ENCODE results near the gene MYG1. TPM values are rescaled to one million over a fixed set of nuclear protein-coding genes. Genes with fewer than 3 reads are reported as not detected.

Gene MYG1
- total and polyA plus RNA-seq, 2 of the 13 experiments (the other 11 are each of a cell fraction or from before 2014, with no cell fraction given), result 38.6 to 58.0 TPM

- TF ChIP-seq, protein P1, sequence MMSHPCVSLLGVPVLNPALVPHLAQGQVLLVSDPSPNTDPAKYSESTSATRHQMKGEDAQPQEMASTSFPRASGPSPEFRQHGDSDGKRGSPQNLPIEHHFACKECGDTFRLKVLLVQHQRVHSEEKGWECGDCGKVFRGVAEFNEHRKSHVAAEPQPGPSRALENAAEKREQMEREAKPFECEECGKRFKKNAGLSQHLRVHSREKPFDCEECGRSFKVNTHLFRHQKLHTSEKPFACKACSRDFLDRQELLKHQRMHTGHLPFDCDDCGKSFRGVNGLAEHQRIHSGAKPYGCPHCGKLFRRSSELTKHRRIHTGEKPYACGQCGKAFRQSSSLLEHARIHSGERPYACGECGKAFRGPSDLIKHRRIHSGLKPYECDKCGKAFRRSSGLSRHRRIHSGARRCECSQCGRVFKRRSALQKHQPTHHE (CRISPR knock-in tag; IDR thresholded peaks at IDR 0.05; ENCODE audit: borderline replicate concordance), result no peak
- TF ChIP-seq, protein P2, sequence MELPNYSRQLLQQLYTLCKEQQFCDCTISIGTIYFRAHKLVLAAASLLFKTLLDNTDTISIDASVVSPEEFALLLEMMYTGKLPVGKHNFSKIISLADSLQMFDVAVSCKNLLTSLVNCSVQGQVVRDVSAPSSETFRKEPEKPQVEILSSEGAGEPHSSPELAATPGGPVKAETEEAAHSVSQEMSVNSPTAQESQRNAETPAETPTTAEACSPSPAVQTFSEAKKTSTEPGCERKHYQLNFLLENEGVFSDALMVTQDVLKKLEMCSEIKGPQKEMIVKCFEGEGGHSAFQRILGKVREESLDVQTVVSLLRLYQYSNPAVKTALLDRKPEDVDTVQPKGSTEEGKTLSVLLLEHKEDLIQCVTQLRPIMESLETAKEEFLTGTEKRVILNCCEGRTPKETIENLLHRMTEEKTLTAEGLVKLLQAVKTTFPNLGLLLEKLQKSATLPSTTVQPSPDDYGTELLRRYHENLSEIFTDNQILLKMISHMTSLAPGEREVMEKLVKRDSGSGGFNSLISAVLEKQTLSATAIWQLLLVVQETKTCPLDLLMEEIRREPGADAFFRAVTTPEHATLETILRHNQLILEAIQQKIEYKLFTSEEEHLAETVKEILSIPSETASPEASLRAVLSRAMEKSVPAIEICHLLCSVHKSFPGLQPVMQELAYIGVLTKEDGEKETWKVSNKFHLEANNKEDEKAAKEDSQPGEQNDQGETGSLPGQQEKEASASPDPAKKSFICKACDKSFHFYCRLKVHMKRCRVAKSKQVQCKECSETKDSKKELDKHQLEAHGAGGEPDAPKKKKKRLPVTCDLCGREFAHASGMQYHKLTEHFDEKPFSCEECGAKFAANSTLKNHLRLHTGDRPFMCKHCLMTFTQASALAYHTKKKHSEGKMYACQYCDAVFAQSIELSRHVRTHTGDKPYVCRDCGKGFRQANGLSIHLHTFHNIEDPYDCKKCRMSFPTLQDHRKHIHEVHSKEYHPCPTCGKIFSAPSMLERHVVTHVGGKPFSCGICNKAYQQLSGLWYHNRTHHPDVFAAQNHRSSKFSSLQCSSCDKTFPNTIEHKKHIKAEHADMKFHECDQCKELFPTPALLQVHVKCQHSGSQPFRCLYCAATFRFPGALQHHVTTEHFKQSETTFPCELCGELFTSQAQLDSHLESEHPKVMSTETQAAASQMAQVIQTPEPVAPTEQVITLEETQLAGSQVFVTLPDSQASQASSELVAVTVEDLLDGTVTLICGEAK (IDR thresholded peaks at IDR 0.05), result no peak
- TF ChIP-seq, protein P2 (CRISPR knock-in tag; IDR thresholded peaks at IDR 0.05), result 0 out of 2 replicates have a peak, but pooled peaks have one; percentile 2
- TF ChIP-seq, protein P3, sequence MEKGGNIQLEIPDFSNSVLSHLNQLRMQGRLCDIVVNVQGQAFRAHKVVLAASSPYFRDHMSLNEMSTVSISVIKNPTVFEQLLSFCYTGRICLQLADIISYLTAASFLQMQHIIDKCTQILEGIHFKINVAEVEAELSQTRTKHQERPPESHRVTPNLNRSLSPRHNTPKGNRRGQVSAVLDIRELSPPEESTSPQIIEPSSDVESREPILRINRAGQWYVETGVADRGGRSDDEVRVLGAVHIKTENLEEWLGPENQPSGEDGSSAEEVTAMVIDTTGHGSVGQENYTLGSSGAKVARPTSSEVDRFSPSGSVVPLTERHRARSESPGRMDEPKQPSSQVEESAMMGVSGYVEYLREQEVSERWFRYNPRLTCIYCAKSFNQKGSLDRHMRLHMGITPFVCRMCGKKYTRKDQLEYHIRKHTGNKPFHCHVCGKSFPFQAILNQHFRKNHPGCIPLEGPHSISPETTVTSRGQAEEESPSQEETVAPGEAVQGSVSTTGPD (CRISPR knock-in tag; IDR thresholded peaks at IDR 0.05), result no peak
- TF ChIP-seq SIN3B (IDR thresholded peaks at IDR 0.05; ENCODE audit: low read length), result no peak; the same call in 1 of the 2 replicates
- no peak for TF ChIP-seq NR2F2 (IDR thresholded peaks at IDR 0.05; ENCODE audit: borderline replicate concordance, low read depth)
- TF ChIP-seq, protein P4, sequence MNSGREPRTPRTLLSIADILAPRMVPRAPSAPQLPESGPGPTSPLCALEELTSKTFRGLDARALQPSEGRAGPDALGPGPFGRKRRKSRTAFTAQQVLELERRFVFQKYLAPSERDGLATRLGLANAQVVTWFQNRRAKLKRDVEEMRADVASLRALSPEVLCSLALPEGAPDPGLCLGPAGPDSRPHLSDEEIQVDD (CRISPR knock-in tag; IDR thresholded peaks at IDR 0.05; ENCODE audit: borderline replicate concordance), result 0 out of 2 replicates have a peak, but pooled peaks have one; percentile 56
- TF ChIP-seq, protein P5, sequence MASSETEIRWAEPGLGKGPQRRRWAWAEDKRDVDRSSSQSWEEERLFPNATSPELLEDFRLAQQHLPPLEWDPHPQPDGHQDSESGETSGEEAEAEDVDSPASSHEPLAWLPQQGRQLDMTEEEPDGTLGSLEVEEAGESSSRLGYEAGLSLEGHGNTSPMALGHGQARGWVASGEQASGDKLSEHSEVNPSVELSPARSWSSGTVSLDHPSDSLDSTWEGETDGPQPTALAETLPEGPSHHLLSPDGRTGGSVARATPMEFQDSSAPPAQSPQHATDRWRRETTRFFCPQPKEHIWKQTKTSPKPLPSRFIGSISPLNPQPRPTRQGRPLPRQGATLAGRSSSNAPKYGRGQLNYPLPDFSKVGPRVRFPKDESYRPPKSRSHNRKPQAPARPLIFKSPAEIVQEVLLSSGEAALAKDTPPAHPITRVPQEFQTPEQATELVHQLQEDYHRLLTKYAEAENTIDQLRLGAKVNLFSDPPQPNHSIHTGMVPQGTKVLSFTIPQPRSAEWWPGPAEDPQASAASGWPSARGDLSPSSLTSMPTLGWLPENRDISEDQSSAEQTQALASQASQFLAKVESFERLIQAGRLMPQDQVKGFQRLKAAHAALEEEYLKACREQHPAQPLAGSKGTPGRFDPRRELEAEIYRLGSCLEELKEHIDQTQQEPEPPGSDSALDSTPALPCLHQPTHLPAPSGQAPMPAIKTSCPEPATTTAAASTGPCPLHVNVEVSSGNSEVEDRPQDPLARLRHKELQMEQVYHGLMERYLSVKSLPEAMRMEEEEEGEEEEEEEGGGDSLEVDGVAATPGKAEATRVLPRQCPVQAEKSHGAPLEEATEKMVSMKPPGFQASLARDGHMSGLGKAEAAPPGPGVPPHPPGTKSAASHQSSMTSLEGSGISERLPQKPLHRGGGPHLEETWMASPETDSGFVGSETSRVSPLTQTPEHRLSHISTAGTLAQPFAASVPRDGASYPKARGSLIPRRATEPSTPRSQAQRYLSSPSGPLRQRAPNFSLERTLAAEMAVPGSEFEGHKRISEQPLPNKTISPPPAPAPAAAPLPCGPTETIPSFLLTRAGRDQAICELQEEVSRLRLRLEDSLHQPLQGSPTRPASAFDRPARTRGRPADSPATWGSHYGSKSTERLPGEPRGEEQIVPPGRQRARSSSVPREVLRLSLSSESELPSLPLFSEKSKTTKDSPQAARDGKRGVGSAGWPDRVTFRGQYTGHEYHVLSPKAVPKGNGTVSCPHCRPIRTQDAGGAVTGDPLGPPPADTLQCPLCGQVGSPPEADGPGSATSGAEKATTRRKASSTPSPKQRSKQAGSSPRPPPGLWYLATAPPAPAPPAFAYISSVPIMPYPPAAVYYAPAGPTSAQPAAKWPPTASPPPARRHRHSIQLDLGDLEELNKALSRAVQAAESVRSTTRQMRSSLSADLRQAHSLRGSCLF (CRISPR knock-in tag; IDR thresholded peaks at IDR 0.05; ENCODE audit: borderline replicate concordance), result no peak
- no peak for TF ChIP-seq NFKB2 (CRISPR knock-in tag; IDR thresholded peaks at IDR 0.05; ENCODE audit: borderline replicate concordance)
- TF ChIP-seq ZNF746 (CRISPR knock-in tag; IDR thresholded peaks at IDR 0.05), result no peak
- TF ChIP-seq CEBPG (CRISPR knock-in tag; IDR thresholded peaks at IDR 0.05), result no peak
- no peak for TF ChIP-seq ZNF839 (CRISPR knock-in tag; IDR thresholded peaks at IDR 0.05; ENCODE audit: borderline replicate concordance)
These were observed 47.1 kb upstream of the MYG1 start (continued) for GRCh38 chr12:53252349-53252916.

Measured in HepG2 (cell line).